HEK293T (cell line): Measurements from ENCODE around the gene PRRC2B.

Experiments used
- CTCF ChIA-PET: fragments of 350-600 bp; formaldehyde crosslinking; extraction: SDS; loops from one replicate; lab custom pipeline; 2021; ENCODE audit warnings: antibody characterized with exemption, inconsistent platforms; lab: Yijun Ruan, JAX
- POLR2A ChIA-PET: fragments of 350-600 bp; formaldehyde crosslinking; extraction: SDS; loops from one replicate; lab custom pipeline; 2020; ENCODE audit warnings: antibody characterized with exemption, inconsistent platforms; lab: Yijun Ruan, JAX
- DNase-seq: peaks from one replicate; pipeline ENCODE4 v3.0.0; 2012; ENCODE audit warnings: mixed read lengths; ENCODE audit errors: extremely low spot score
- ARNT ChIP-seq: fragments of 450-650 bp; IDR thresholded peaks from 2 replicates; pipeline ENCODE4 v1.6.1; 2017; ENCODE audit warnings: mild to moderate bottlenecking
- BHLHE40 ChIP-seq: fragments of 450-650 bp; IDR thresholded peaks from 2 replicates; pipeline ENCODE4 v1.6.1; 2016; ENCODE audit warnings: mild to moderate bottlenecking, moderate library complexity, borderline replicate concordance
- CTBP1 ChIP-seq: fragments of 450-650 bp; IDR thresholded peaks from 2 replicates; pipeline ENCODE4 v1.6.1; 2016; ENCODE audit warnings: borderline replicate concordance
- ELF4 ChIP-seq: fragments of 450-650 bp; IDR thresholded peaks from 2 replicates; pipeline ENCODE4 v1.6.1; 2017; ENCODE audit warnings: antibody characterized with exemption
- FOXA1 ChIP-seq: fragments of 450-650 bp; IDR thresholded peaks from 2 replicates; pipeline ENCODE4 v1.6.1; 2016; ENCODE audit warnings: mild to moderate bottlenecking
- FOXK2 ChIP-seq: fragments of 450-650 bp; IDR thresholded peaks from 2 replicates; pipeline ENCODE4 v1.6.1; 2016; ENCODE audit warnings: mild to moderate bottlenecking
- FOXM1 ChIP-seq: fragments of 450-650 bp; IDR thresholded peaks from 2 replicates; pipeline ENCODE4 v1.6.1; 2017; ENCODE audit warnings: mild to moderate bottlenecking, borderline replicate concordance
- HDGF ChIP-seq: fragments of 450-650 bp; IDR thresholded peaks from 2 replicates; pipeline ENCODE4 v1.6.1; 2017; ENCODE audit warnings: antibody characterized with exemption, borderline replicate concordance
- L3MBTL2 ChIP-seq: fragments of 450-650 bp; conservative IDR thresholded peaks from 2 replicates; pipeline ENCODE4 v1.6.1; 2016; ENCODE audit warnings: mild to moderate bottlenecking
- LEF1 ChIP-seq: fragments of 450-650 bp; IDR thresholded peaks from 2 replicates; pipeline ENCODE4 v1.6.1; 2017; ENCODE audit warnings: mild to moderate bottlenecking, borderline replicate concordance
- NFRKB ChIP-seq: fragments of 450-650 bp; IDR thresholded peaks from 2 replicates; pipeline ENCODE4 v1.6.1; 2016; ENCODE audit warnings: mild to moderate bottlenecking, moderate library complexity
- SP1 ChIP-seq: fragments of 450-650 bp; IDR thresholded peaks from 2 replicates; pipeline ENCODE4 v1.6.1; 2017
- SUZ12 ChIP-seq: fragments of 450-650 bp; IDR thresholded peaks from 2 replicates; pipeline ENCODE4 v1.6.1; 2016; ENCODE audit warnings: mild to moderate bottlenecking
- TARDBP ChIP-seq: fragments of 450-650 bp; IDR thresholded peaks from 2 replicates; pipeline ENCODE4 v1.6.1; 2016
- ZNF384 ChIP-seq: fragments of 450-650 bp; IDR thresholded peaks from 2 replicates; pipeline ENCODE4 v1.6.1; 2016
- TF ChIP-seq, protein P1 (sequence below): fragments of 450-650 bp; IDR thresholded peaks from 2 replicates; pipeline ENCODE4 v1.6.1; 2016

Gene PRRC2B

DNA sequence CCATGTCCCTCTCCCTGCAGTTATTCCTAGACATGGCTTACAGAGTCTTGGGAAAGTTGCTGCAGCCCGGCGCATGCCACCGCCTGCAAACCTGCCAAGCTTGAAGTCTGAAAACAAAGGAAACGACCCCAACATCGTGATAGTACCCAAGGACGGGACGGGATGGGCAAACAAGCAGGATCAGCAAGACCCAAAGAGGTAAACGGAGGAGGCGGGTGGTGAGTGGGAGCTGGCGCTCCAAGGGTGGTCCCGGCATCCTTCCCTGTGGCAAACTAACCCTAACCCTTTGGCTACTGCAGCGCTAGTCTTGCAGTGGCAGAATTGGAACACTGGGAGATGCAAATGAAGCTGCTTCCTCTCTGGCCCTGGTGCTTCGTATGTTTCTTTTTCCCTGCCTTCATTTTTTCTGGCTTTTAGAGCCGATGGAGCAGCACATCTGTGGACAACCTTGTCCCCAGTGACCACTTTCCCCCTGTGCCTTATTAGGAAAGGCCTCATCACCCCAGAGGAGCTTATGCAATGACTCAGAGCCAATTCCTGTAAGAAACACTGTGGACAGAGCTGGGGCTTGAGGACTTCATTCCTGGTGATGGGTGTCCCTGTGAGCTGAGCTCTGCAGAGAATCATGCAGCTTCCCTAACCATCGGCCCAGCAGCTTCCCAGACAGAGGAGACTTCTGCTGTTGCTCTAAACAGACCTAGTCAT is 38.9 kb downstream of the PRRC2B start:
- POLR2A ChIA-PET: interaction anchor here (0.7 kb wide), 1 partner anchor 12 kb away, joined by 3 read pairs; no protein-coding TSS in a partner anchor
- DNase-seq: no peak
- CTCF ChIA-PET: interaction anchor here (0.6 kb wide), 2 partner anchors 21 to 25 kb away, joined by 3 to 5 read pairs; no protein-coding TSS in a partner anchor
- TF ChIP-seq FOXK2: no peak

DNA sequence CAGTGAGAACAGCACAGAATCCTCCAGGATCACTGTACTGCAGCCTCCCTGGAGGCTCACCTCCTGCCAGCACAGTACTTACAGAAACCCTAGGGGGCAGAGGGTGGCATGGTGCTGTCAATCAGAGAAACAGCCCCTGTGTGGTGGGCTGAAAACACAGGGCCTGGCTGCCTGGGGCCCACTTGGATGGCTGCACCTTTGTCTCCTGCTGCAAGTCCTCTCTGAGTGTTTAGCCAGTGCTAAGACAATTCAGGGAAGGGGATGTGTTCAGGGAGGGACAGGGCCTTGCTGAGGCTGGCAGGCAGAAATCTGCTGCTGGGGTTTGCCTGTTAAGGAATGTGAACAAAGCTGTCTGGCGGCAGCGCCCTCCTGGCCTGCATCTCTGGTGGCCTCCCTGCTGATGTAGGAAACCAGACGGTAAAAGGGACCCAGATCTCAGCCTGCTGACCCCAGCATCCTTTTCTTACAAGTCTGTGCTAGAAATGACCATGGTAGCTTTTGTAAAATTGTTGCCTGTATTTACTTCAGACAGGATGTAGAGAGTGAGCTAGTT is 39.5 kb downstream of the PRRC2B start:
- POLR2A ChIA-PET: no interaction called here
- CTCF ChIA-PET: interaction anchor here (1.2 kb wide), 1 partner anchor 66 kb away, joined by 3 read pairs; no protein-coding TSS in a partner anchor

DNA sequence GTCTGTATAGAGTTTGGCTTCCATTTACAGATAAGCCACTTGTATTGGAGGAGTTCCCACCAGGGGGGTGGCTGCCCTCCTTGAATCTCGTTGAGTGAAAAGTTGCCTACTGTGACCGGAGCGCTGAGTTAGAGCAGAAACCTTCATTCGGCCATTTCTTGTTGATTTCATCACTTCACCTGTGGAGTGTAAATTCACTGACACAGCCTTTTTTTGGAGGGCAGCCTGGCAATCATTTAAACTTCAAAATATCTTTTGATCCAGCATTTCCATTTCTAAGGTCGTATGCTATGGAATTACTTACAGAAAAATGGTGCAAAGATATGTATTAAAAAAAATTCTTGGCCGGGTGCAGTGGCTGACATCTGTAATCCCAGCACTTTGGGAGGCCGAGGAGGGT is 40.8 kb downstream of the PRRC2B start:
- ChIA-PET POLR2A (no interaction called here), CTCF (interaction anchor here (1.2 kb wide), 1 partner anchor 67 kb away, joined by 3 read pairs; no protein-coding TSS in a partner anchor)
- TF ChIP-seq LEF1: no peak
- DNase-seq: no peak

More for the DNA sequence above, 39.5 kb downstream of the PRRC2B start:
- TF ChIP-seq CTBP1 (no peak), BHLHE40 (no peak), ZNF384 (no peak), ELF4 (no peak), TARDBP (no peak)
- DNase-seq: no peak

DNA sequence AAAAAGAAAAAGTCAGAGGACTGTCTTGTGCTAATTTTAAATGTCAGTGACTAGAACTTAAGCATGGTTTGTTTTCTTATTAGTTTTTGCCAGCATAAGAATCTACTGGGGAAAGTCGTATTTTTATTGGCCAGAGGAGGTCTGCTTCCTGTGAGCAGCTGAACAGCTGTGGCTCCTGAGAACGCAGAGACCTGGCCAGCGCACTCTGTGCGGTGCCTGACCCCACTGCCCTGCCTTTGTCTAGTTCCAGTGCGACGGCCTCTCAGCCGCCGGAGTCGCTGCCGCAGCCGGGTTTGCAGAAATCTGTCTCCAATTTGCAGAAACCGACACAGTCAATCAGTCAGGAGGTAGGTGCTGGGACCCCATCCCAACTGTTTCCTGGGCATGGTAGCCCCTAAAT is 42.5 kb downstream of the PRRC2B start:
- POLR2A ChIA-PET: no interaction called here
- TF ChIP-seq, protein P1, sequence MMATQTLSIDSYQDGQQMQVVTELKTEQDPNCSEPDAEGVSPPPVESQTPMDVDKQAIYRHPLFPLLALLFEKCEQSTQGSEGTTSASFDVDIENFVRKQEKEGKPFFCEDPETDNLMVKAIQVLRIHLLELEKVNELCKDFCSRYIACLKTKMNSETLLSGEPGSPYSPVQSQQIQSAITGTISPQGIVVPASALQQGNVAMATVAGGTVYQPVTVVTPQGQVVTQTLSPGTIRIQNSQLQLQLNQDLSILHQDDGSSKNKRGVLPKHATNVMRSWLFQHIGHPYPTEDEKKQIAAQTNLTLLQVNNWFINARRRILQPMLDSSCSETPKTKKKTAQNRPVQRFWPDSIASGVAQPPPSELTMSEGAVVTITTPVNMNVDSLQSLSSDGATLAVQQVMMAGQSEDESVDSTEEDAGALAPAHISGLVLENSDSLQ: no peak
- TF ChIP-seq CTBP1: no peak
- TF ChIP-seq HDGF: no peak
- TF ChIP-seq ELF4: no peak
- TF ChIP-seq SUZ12: no peak
- no peak for TF ChIP-seq ZNF384
- TF ChIP-seq ARNT: no peak
- no peak for TF ChIP-seq FOXA1
- TF ChIP-seq BHLHE40: no peak
- TF ChIP-seq FOXM1: no peak
- no peak for TF ChIP-seq NFRKB
- TF ChIP-seq TARDBP: no peak
- TF ChIP-seq FOXK2: no peak
- TF ChIP-seq SP1: no peak
- TF ChIP-seq L3MBTL2: no peak
- no peak for TF ChIP-seq LEF1
- CTCF ChIA-PET: no interaction called here
- no peak for DNase-seq

DNA sequence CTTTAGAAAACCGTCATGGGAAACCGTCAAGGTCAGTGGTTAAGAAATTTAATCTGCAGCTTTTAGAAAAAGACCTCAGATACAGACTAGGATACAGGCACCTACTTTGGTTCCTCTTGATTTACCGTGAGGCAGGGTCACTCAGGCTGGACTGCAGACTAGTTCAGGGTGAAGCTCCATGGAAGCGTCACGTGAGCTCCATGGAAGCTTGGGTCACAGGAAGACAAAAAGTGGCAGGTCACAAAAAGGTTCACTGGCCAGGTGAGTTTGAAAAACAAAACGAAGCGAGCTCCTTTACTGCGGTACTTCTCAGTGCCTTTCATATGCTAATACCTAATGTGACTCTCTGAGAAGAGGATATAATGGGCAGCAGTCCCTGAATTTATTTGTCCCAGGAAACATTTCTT is 43.0 kb downstream of the PRRC2B start:
- CTCF ChIA-PET: interaction anchor here (0.5 kb wide), 1 partner anchor 28 kb away, joined by 3 read pairs; no protein-coding TSS in a partner anchor
- POLR2A ChIA-PET: no interaction called here
- DNase-seq: no peak
- TF ChIP-seq HDGF (no peak), CTBP1 (no peak), SP1 (no peak), FOXK2 (no peak), BHLHE40 (no peak), ELF4 (no peak), NFRKB (no peak), LEF1 (no peak), FOXA1 (no peak), TARDBP (no peak), SUZ12 (no peak), L3MBTL2 (no peak), ARNT (no peak), FOXM1 (no peak)
- TF ChIP-seq, protein P1: no peak

DNA sequence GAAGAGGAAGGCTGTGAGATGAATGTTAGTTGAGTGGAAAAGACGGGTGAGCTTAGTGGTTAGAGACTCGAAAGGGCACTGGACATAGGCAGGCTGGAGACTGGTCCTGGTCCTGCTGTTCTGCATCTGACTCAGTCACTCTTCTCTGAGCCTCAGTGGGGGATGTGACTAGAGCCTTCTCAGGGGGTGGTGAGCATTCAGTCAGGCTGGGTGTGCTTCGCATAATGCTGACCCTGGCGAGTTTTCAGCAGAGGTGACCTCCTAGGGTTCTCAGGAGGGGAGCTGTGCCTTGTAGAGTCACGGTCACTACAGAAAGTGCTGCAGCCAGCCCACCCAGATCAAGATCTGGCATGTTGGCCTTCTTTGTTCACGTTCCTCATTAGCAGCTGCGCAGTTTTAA is 44.3 kb downstream of the PRRC2B start:
- CTCF ChIA-PET: no interaction called here
- no peak for TF ChIP-seq LEF1
- TF ChIP-seq FOXK2: no peak
- TF ChIP-seq, protein P1: no peak
- TF ChIP-seq ARNT: no peak
- POLR2A ChIA-PET: interaction anchor here (0.7 to 1.2 kb wide), 2 partner anchors 10 to 45 kb away, joined by 3 to 4 read pairs; no protein-coding TSS in a partner anchor
- DNase-seq: no peak

DNA sequence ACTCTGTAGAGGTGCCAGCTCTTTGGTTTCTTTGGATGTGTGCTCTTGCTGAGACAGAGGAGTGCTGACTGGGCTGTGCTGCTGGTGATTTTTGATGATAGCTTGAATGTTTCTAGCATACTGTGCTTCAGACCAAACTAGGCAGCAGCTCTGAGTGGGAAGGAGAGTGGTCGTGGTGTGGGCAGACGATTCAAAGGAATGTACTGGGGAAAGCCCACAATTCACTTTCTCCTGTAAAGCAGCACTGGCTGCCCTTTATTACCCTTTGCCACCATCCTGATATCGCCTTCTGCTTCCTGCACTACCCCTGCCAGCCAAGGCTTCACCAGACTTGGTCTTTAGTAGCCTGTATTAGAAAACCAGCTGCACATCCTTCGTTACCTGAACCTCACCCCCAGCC is 45.3 kb downstream of the PRRC2B start:
- CTCF ChIA-PET: no interaction called here
- no peak for DNase-seq
- TF ChIP-seq HDGF: no peak
- TF ChIP-seq ZNF384: no peak
- TF ChIP-seq ELF4: no peak
- no peak for TF ChIP-seq LEF1
- TF ChIP-seq BHLHE40: no peak
- no peak for TF ChIP-seq TARDBP
- no peak for TF ChIP-seq NFRKB
- no peak for TF ChIP-seq ARNT
- TF ChIP-seq FOXK2: no peak
- TF ChIP-seq, protein P1: no peak
- no peak for TF ChIP-seq SUZ12
- TF ChIP-seq FOXM1: no peak
- TF ChIP-seq FOXA1: no peak
- no peak for TF ChIP-seq SP1
- no peak for TF ChIP-seq L3MBTL2
- no peak for TF ChIP-seq CTBP1
- POLR2A ChIA-PET: interaction anchor here (0.7 to 1.2 kb wide), 2 partner anchors 9 to 46 kb away, joined by 3 to 4 read pairs; no protein-coding TSS in a partner anchor
